A549 (cell line): ENCODE results near the gene COX10.

Source experiments
- CBX2 ChIP-seq: fragments of 200-600 bp; sonication (generic); IDR thresholded peaks from 2 replicates; pipeline ENCODE4 v1.6.1; 2016; ENCODE audit warnings: low read depth, mild to moderate bottlenecking, borderline replicate concordance
- CEBPB ChIP-seq, 2 experiments: fragments of >200 bp in 1 of 2; sonication (Bioruptor Twin) in 1 of 2; formaldehyde crosslinking in 1 of 2; IDR thresholded peaks; 2 replicates each; pipeline ENCODE4 v1.6.1; 2012 to 2016
- CHD2 ChIP-seq: fragments of 150-350 bp; IDR thresholded peaks from 2 replicates; pipeline ENCODE4 v1.6.1; 2014; ENCODE audit warnings: low read length; ENCODE audit not compliant: partially characterized antibody
- CTCF ChIP-seq: fragments of >200 bp; sonication (Bioruptor Twin); formaldehyde crosslinking; IDR thresholded peaks from 3 replicates; pipeline ENCODE4 v1.5.1; 2016
- ESRRA ChIP-seq: fragments of 150-350 bp; IDR thresholded peaks from 2 replicates; pipeline ENCODE4 v1.6.1; 2014; ENCODE audit warnings: mild to moderate bottlenecking, low read length, borderline replicate concordance
- KDM1A ChIP-seq: fragments of 200-600 bp; sonication (generic); IDR thresholded peaks from 2 replicates; pipeline ENCODE4 v1.6.1; 2016; ENCODE audit warnings: low read depth, mild to moderate bottlenecking
- POLR2A ChIP-seq: IDR thresholded peaks from 2 replicates; pipeline ENCODE4 v1.6.1; 2012; ENCODE audit warnings: mild to moderate bottlenecking, low read length
- RAD21 ChIP-seq, 2 experiments: fragments of >200 bp in 1 of 2; sonication (Bioruptor Twin) in 1 of 2; formaldehyde crosslinking in 1 of 2; IDR thresholded peaks in 1 of 2; conservative IDR thresholded peaks in 1 of 2; 2 replicates in 1 of 2; 3 replicates in 1 of 2; pipeline ENCODE4 v1.6.1; 2012 to 2018; ENCODE audit warnings: inconsistent platforms in 1 of 2
- RFX5 ChIP-seq: fragments of 450-650 bp; IDR thresholded peaks from 2 replicates; pipeline ENCODE4 v1.7.1; 2014; ENCODE audit warnings: antibody characterized with exemption, mild to moderate bottlenecking, moderate library complexity
- TP53 ChIP-seq: fragments of 250-450 bp; sonication (Bioruptor Pico); IDR thresholded peaks from 2 replicates; pipeline ENCODE4 v1.5.0; 2021; ENCODE audit warnings: mild to moderate bottlenecking, moderate library complexity

- no peak for TF ChIP-seq CTCF
- no peak for TF ChIP-seq RAD21 (conservative IDR thresholded peaks at IDR 0.05 in 1 of 2, IDR thresholded peaks at IDR 0.05 in 1 of 2)
- no peak for TF ChIP-seq ESRRA
- no peak for TF ChIP-seq RFX5
- TF ChIP-seq CEBPB (IDR thresholded peaks at IDR 0.05), result no peak
- TF ChIP-seq TP53 (CRISPR knock-in tag), result no peak
- TF ChIP-seq CHD2, result no peak
- no peak for TF ChIP-seq CBX2
- no peak for TF ChIP-seq KDM1A
- TF ChIP-seq POLR2A, result no peak
Measured at GRCh38 chr17:14168582-14168981, 99.3 kb downstream of the COX10 start.
